Stomach (tissue), 4 donors: Measurements from ENCODE around the gene SLC7A5.

Experiments used
- EP300 ChIP-seq: sonication (generic); formaldehyde crosslinking; IDR thresholded peaks from one replicate; pipeline ENCODE4 v1.6.1; 2017; ENCODE audit warnings: antibody characterized with exemption
- POLR2A ChIP-seq, 4 donors: fragments of 450-650 bp; IDR thresholded peaks; one replicate each; pipeline ENCODE4 v1.6.1; 2016; ENCODE audit warnings: antibody characterized with exemption in 4 of 4, control low read depth in 2 of 4, mild to moderate bottlenecking in 1 of 4, moderate library complexity in 1 of 4
- POLR2AphosphoS5 ChIP-seq, 3 donors: sonication (generic); formaldehyde crosslinking; IDR thresholded peaks; one replicate each; pipeline ENCODE4 v1.6.1; 2016; ENCODE audit warnings: antibody characterized with exemption in 3 of 3
- TF ChIP-seq, protein P1 (sequence below), 7 experiments: fragments of 450-650 bp in 4 of 7; fragments of 200-600 bp in 3 of 7; sonication (generic) in 3 of 7; IDR thresholded peaks; one replicate each; pipeline ENCODE4 v1.5.1; 2016 to 2019; ENCODE audit warnings: antibody characterized with exemption in 7 of 7, control low read depth in 2 of 7, mild to moderate bottlenecking in 1 of 7

DNA sequence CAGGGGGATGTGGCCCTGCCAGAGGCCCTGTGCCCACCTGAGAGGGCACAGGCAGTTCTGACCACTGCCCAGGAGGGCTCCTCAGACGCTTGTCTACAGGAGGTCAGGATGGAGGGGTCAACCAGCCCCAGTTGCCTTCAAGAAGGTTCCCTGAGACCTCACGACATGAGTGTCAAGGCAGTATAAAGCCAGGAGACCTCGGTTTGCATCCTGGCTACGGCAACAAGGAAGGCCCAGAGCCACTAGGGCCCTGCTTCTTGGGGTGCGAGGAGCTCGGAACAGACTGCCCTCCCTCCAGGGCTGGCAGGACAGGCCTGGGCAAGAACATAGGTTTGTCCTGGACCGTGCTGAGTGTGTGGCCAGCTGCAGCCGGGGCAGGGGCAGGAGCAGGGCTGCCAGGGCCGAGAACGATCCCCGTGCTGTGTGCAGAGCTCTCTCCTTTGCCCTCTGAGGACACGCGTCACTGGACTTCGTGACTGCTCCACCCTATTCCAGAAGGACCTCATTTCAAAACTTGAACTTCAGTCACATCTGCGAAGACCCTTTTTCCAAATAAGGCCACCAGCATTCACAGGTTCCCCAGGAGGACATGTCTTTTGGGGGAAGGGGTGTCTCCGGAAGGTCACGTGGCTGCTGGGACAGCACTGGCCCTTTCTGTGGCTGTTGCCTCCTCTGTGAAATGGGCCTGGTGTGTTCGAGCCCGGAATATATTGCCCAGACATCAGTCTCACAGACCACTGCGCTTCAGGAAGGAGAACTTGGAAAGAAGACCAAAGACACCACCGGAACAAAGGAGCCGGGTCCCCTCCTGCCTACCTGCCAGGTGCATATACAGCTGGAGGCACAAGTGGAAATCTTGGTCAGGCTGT lies 27.7 kb downstream of the SLC7A5 start:
- TF ChIP-seq, protein P1, sequence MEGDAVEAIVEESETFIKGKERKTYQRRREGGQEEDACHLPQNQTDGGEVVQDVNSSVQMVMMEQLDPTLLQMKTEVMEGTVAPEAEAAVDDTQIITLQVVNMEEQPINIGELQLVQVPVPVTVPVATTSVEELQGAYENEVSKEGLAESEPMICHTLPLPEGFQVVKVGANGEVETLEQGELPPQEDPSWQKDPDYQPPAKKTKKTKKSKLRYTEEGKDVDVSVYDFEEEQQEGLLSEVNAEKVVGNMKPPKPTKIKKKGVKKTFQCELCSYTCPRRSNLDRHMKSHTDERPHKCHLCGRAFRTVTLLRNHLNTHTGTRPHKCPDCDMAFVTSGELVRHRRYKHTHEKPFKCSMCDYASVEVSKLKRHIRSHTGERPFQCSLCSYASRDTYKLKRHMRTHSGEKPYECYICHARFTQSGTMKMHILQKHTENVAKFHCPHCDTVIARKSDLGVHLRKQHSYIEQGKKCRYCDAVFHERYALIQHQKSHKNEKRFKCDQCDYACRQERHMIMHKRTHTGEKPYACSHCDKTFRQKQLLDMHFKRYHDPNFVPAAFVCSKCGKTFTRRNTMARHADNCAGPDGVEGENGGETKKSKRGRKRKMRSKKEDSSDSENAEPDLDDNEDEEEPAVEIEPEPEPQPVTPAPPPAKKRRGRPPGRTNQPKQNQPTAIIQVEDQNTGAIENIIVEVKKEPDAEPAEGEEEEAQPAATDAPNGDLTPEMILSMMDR (IDR thresholded peaks at IDR 0.05), result no peak
- TF ChIP-seq POLR2A (IDR thresholded peaks at IDR 0.05) (no peak), POLR2AphosphoS5 (IDR thresholded peaks at IDR 0.05) (peak in 1 of 3 donors; percentile 14), EP300 (no peak)
